Measurements from ENCODE around the gene REXO2. TPM values are rescaled to one million over a fixed set of nuclear protein-coding genes. Genes with fewer than 3 reads are reported as not detected.

REXO2 gene
- total and polyA plus RNA-seq, 2 of the 13 experiments (the other 11 are each of a cell fraction or from before 2014, with no cell fraction given) = 95.6 to 104 TPM

GRCh38 chr11:114439229-114440120 lies at the start of gene REXO2 (continued):
- peak; percentile 66 for TF ChIP-seq CTCF (CRISPR knock-in tag; IDR thresholded peaks at IDR 0.05)
- peak; percentile 20; the same call in 1 of the 2 replicates for TF ChIP-seq THRA (CRISPR knock-in tag; IDR thresholded peaks at IDR 0.05; ENCODE audit: borderline replicate concordance)
- TF ChIP-seq HOXA3 (CRISPR knock-in tag; IDR thresholded peaks at IDR 0.05) = peak; percentile 48; the same call in 1 of the 2 replicates
- TF ChIP-seq ZNF546 (CRISPR knock-in tag; conservative IDR thresholded peaks at IDR 0.05) = no peak
- TF ChIP-seq TCF12 (IDR thresholded peaks at IDR 0.05) = no peak
- TF ChIP-seq TCF12 (CRISPR knock-in tag; IDR thresholded peaks at IDR 0.05) = no peak
- TF ChIP-seq ZFP90 (CRISPR knock-in tag; IDR thresholded peaks at IDR 0.05; ENCODE audit: borderline replicate concordance) = peak; percentile 90
- no peak for TF ChIP-seq PAX8 (CRISPR knock-in tag; IDR thresholded peaks at IDR 0.05; ENCODE audit: borderline replicate concordance)
- 0 out of 2 replicates have a peak, but pooled peaks have one; percentile 53 for TF ChIP-seq ZNF879 (CRISPR knock-in tag; IDR thresholded peaks at IDR 0.05)
- TF ChIP-seq MLLT10 (CRISPR knock-in tag; IDR thresholded peaks at IDR 0.05) = no peak
- no peak for TF ChIP-seq AHDC1 (CRISPR knock-in tag; IDR thresholded peaks at IDR 0.05; ENCODE audit: borderline replicate concordance)
- TF ChIP-seq HMGXB3 (CRISPR knock-in tag; IDR thresholded peaks at IDR 0.05; ENCODE audit: borderline replicate concordance) = 0 out of 2 replicates have a peak, but pooled peaks have one; percentile 14
- 0 out of 2 replicates have a peak, but pooled peaks have one; percentile 74 for TF ChIP-seq RARG (CRISPR knock-in tag; IDR thresholded peaks at IDR 0.05; ENCODE audit: low read depth)
- TF ChIP-seq ZNF614 (CRISPR knock-in tag; IDR thresholded peaks at IDR 0.05; ENCODE audit: borderline replicate concordance) = no peak

All from HepG2 (cell line).